ENCODE measurements around the gene NFKBIA.
"Not testable (repeated sequence)": the region's sequence is repeated elsewhere in the genome, so short reads cannot be mapped to it uniquely, and the experiment has no call there.

The NFKBIA gene

DNA sequence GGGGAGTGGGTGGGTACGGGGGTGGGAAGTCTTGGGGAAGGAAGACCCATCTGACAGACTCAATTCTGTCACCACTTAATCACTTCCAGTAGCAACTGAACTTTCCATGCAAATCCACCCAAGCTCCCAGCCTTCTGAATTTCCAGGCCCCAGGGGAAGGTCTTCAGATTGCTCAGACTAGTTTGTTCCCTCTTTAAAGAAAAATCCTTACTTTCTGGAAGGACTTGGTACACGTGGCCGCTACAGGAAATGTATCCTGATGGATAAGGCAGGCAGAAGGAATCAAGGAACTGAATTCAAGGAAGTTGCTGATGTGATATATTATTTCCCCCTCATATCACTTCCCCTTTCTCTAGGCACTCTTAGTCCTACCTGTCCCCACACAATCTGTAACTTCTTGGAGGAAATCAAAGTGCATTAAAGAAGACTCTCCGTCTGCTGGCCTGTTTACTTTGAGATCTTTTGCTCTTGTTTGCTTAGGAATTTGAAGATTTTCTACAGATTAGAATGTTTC is 6.4 kb downstream of the NFKBIA start:
- Histone ChIP-seq H3K36me3 (ENCODE audit: insufficient read depth, low read depth, low read length) (peaks cover 32% of the 10 kb centered on the region), H3K4me3 (ENCODE audit: low read length) (no peak overlapping the region; the same call in 1 of the 2 replicates), H3K27ac (ENCODE audit: low read length) (no peak overlapping the region), H3K9ac (ENCODE audit: low read depth, low read length) (peak overlapping the region; percentile 11; the same call in 1 of the 2 replicates), H3K4me1 (ENCODE audit: insufficient read depth, low read length) (peaks cover 9% of the 10 kb centered on the region), H3K9me3 (ENCODE audit: insufficient read depth, low read depth, low read length) (no peaks in the 10 kb centered on the region), H3K27me3 (ENCODE audit: insufficient read depth, low read length) (no peaks in the 10 kb centered on the region)

DNA sequence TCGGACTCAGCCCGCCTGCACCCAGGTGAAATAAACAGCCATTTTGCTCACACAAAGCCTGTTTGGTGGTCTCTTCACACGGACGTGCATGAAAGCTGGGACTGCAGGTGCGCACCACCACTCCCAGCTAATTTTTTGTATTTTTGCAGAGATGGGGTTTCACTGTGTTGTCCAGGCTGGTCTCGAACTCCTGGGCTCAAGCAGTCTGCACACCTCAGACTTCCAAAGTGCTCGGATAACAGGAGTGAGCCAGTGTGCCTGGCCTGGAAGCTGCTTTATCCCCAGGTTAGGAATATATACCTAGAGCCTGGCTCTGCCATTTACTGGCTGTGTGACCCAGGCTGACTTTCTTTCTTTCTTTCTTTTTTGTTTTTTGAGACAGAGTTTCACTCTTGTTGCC is 7.9 kb downstream of the NFKBIA start:
- not testable (repeated sequence) for H3K9me3 ChIP-seq (ENCODE audit: insufficient read depth, low read depth, low read length); H3K27ac ChIP-seq (ENCODE audit: low read length); H3K27me3 ChIP-seq (ENCODE audit: insufficient read depth, low read length); H3K4me3 ChIP-seq (ENCODE audit: low read length); H3K4me1 ChIP-seq (ENCODE audit: insufficient read depth, low read length); H3K9ac ChIP-seq (ENCODE audit: low read depth, low read length)
- peaks cover 17% of the 10 kb centered on the region for H3K36me3 ChIP-seq (ENCODE audit: insufficient read depth, low read depth, low read length)

DNA sequence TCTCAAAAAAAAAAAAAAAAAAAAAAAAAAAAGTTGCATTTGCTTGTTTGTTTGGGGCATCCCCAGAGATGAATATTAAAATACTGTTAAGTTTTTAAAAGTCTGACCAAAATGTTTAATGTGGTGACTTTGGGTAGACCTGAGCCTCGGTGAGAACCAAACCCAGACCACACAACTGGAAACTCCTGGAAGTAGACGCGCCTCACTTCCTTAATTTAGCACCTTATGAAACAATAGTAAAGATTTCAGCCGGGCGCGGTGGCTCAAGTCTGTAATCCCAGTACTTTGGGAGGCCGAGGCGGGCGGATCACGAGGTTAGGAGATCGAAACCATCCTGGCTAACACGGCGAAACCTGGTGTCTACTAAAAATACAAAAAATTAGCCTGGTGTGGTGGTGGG is 9.3 kb downstream of the NFKBIA start:
- Histone ChIP-seq H3K9me3 (ENCODE audit: insufficient read depth, low read depth, low read length) (no peaks in the 10 kb centered on the region), H3K9ac (ENCODE audit: low read depth, low read length) (no peak overlapping the region), H3K4me3 (ENCODE audit: low read length) (no peak overlapping the region), H3K4me1 (ENCODE audit: insufficient read depth, low read length) (peaks cover 5% of the 10 kb centered on the region), H3K36me3 (ENCODE audit: insufficient read depth, low read depth, low read length) (peaks cover 4% of the 10 kb centered on the region), H3K27ac (ENCODE audit: low read length) (no peak overlapping the region), H3K27me3 (ENCODE audit: insufficient read depth, low read length) (no peaks in the 10 kb centered on the region)

DNA sequence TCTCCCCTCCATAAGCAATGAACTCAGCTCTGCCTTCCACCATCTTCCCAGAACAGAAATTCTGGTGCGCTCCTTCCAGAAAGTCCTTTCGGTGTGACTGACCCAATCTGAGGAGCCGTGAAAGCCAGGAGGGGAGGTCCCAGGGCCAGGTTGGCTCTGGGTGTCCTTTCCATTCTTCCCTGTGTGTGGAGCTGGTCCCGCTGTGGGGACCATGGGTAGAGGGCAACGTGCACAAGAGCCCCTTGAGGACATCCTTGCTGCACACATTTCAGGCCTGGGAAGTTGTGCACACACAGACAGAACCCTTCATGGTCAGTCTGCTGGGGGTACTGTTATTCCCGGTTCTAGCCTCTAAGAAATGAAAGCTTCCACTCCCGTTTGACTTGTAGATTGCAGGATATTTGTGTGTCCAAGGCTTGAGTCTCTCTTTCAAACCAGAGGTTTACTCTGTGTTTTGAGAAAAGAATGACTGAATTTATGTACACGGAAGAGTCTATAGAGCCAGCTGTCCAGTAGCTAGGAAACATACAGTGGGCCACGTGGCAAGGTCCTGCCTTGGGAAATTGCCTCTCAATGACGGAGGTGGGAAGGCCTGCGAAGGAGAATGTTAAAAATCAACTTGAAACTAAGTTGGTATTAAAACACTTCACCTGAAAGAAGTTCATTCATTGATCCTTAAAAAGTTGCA is 10.1 kb downstream of the NFKBIA start:
- Histone ChIP-seq H3K27ac (ENCODE audit: low read length) (no peak overlapping the region), H3K9ac (ENCODE audit: low read depth, low read length) (no peak overlapping the region), H3K9me3 (ENCODE audit: insufficient read depth, low read depth, low read length) (no peaks in the 10 kb centered on the region), H3K27me3 (ENCODE audit: insufficient read depth, low read length) (no peaks in the 10 kb centered on the region), H3K36me3 (ENCODE audit: insufficient read depth, low read depth, low read length) (no peaks in the 10 kb centered on the region), H3K4me1 (ENCODE audit: insufficient read depth, low read length) (peaks cover 5% of the 10 kb centered on the region), H3K4me3 (ENCODE audit: low read length) (no peak overlapping the region)

DNA sequence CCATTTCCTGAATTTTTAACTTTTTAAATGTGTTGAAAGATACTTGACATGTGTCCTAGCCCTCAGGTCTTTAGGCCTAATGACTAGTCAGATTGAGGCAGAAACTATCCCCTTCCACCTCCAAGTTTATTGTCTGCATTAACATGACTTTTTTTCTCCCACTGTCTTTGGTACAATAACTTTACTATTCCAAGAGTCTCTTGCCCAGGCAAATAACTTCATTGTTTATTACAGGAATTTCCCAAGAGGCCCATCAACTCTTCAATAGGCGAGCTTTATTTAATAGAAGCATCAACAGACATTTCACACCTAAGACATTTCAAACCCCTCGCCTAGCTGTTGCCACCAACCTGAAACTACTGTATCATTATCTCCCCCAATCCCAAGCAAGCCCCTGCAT is 10.7 kb downstream of the NFKBIA start:
- H3K27ac ChIP-seq (ENCODE audit: low read length), result no peak overlapping the region

DNA sequence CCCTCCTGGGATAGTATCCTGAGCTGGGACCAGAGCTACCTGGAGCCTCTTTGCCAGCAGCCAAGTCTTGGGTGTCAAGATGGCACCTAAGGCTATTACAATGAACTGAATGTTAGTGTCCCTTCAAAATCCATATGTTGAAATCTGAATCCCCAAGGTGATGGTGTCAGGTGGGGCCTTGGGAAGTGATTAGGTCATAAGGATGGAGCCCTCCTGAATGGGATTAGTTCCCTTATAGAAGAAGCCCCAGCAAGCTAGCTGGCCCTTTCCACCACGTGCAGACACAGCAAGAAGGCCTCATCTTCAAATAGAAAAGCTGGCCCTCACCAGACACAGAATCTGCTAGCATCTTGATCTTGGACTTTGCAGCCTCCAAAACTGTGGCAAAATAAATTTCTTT is 12.4 kb downstream of the NFKBIA start:
- Histone ChIP-seq H3K9ac (ENCODE audit: low read depth, low read length) (no peak overlapping the region), H3K9me3 (ENCODE audit: insufficient read depth, low read depth, low read length) (no peaks in the 10 kb centered on the region), H3K36me3 (ENCODE audit: insufficient read depth, low read depth, low read length) (no peaks in the 10 kb centered on the region), H3K27me3 (ENCODE audit: insufficient read depth, low read length) (no peaks in the 10 kb centered on the region), H3K27ac (ENCODE audit: low read length) (no peak overlapping the region), H3K4me1 (ENCODE audit: insufficient read depth, low read length) (no peaks in the 10 kb centered on the region; the same call in 1 of the 2 replicates), H3K4me3 (ENCODE audit: low read length) (no peak overlapping the region)

More for the DNA sequence above, 10.7 kb downstream of the NFKBIA start:
- Histone ChIP-seq H3K27me3 (ENCODE audit: insufficient read depth, low read length) (no peaks in the 10 kb centered on the region), H3K4me3 (ENCODE audit: low read length) (no peak overlapping the region), H3K9me3 (ENCODE audit: insufficient read depth, low read depth, low read length) (no peaks in the 10 kb centered on the region), H3K9ac (ENCODE audit: low read depth, low read length) (no peak overlapping the region), H3K4me1 (ENCODE audit: insufficient read depth, low read length) (peaks cover 5% of the 10 kb centered on the region), H3K36me3 (ENCODE audit: insufficient read depth, low read depth, low read length) (no peaks in the 10 kb centered on the region)

DNA sequence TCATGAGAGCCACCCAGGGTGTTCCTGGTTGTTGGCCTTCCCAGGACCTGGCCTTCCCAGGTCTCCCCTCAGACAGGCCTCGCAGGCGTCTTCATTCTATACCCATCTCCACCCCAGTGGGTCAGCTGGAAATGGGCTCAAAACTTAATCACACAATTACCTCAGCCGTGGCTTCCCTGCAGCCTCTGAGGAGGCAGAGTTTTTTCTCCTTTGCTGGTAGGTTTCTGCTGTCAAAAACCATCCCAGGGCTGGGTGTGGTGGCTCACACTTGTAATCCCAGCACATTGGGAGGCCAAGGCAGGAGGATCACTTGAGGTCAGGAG is 13.2 kb downstream of the NFKBIA start:
- Histone ChIP-seq H3K27ac (ENCODE audit: low read length) (no peak overlapping the region), H3K9ac (ENCODE audit: low read depth, low read length) (no peak overlapping the region), H3K27me3 (ENCODE audit: insufficient read depth, low read length) (no peaks in the 10 kb centered on the region), H3K4me1 (ENCODE audit: insufficient read depth, low read length) (no peaks in the 10 kb centered on the region), H3K9me3 (ENCODE audit: insufficient read depth, low read depth, low read length) (no peaks in the 10 kb centered on the region), H3K36me3 (ENCODE audit: insufficient read depth, low read depth, low read length) (no peaks in the 10 kb centered on the region), H3K4me3 (ENCODE audit: low read length) (no peak overlapping the region)

DNA sequence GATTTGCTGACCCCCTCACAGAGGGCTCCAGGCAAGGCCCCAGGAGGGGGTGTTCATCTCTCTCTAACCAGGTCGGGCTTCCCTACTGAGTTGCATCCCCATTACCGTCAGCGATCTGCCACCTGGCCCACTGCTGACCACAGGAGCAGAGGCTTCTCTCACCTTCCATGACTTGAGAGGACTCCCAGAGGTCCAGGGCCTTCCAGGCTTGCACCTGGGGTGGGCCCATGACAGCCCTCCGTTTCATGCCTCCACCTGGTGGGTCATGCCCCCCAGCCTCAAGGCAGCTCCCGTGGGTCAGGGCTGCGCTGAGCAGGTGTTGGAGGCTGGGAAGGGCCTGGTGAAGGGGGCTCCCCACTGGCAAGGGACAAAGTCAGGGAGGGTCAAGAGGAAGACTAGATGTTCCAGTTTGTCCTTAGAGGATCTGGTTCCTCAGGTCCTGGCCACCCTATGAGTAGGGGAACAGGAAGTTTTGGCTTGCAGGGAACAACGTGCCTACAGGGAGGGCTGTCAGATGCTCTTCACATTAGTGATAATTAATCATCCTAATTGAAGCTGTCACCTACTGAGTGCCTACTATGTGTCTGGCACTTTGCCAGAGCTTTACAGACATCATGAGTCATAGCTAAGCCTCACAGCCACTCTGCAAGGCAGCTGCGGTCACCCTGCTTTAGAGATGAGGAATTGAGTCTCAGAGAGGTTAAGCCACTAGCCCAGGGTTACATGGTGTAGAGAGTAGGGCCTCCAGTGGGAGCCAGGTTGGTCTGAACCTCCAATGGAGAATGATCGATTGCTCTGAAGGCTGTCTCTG is 13.8 kb downstream of the NFKBIA start:
- Histone ChIP-seq H3K4me1 (ENCODE audit: insufficient read depth, low read length) (no peaks in the 10 kb centered on the region), H3K4me3 (ENCODE audit: low read length) (no peak overlapping the region), H3K36me3 (ENCODE audit: insufficient read depth, low read depth, low read length) (no peaks in the 10 kb centered on the region), H3K9ac (ENCODE audit: low read depth, low read length) (no peak overlapping the region), H3K9me3 (ENCODE audit: insufficient read depth, low read depth, low read length) (no peaks in the 10 kb centered on the region), H3K27me3 (ENCODE audit: insufficient read depth, low read length) (no peaks in the 10 kb centered on the region), H3K27ac (ENCODE audit: low read length) (no peak overlapping the region)

DNA sequence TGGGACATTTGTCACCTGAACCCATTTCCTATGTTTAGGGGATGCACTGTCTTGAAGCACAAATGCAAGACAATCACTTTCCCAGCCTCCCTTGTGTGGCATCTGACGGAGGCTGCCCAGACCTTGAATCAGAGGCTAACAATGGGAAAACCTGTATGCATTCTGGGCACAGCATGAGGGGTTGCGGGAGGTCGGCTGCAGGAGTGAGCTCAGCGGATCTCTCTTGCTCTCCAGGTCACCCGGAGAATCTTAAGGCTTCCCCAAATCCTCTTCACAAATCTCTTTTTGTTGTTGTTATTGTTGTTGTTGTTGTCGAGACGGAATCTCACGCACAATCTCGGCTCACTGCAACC is 15.3 kb downstream of the NFKBIA start:
- Histone ChIP-seq H3K27ac (ENCODE audit: low read length) (no peak overlapping the region), H3K36me3 (ENCODE audit: insufficient read depth, low read depth, low read length) (no peaks in the 10 kb centered on the region), H3K4me1 (ENCODE audit: insufficient read depth, low read length) (no peaks in the 10 kb centered on the region), H3K27me3 (ENCODE audit: insufficient read depth, low read length) (no peaks in the 10 kb centered on the region), H3K9ac (ENCODE audit: low read depth, low read length) (no peak overlapping the region), H3K9me3 (ENCODE audit: insufficient read depth, low read depth, low read length) (no peaks in the 10 kb centered on the region), H3K4me3 (ENCODE audit: low read length) (no peak overlapping the region)

DNA sequence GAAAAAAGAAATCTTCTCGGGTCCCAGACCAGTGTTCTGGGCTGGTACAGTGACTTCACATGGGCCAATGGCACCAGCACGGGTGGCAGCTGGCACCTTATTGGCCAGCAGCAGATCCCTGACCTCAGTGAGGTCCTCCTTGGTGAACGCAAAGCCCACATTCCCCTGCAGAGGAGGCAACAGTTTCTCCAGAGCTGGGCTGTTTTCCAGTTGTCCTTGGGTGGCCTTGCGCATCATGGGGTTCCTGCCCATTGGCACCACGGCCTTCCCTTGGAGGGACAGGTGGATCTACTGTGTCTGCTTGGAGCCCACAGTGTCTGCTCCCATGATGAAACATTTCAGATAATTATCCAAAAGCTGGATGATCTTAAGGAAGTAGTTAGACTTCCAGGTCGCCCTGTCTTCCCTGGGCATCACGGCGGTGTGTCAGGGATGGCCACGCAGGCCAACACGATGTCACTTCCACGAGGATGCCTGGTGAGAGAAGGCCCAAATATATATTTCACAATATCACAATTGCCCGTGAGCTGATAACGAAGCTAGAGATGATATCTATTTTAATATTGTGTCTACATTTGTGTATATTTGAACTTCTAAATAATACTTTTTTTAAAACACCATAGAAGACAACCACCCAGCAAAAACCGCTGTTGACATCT is 15.8 kb downstream of the NFKBIA start:
- H3K27ac ChIP-seq (ENCODE audit: low read length), result no peak overlapping the region

DNA sequence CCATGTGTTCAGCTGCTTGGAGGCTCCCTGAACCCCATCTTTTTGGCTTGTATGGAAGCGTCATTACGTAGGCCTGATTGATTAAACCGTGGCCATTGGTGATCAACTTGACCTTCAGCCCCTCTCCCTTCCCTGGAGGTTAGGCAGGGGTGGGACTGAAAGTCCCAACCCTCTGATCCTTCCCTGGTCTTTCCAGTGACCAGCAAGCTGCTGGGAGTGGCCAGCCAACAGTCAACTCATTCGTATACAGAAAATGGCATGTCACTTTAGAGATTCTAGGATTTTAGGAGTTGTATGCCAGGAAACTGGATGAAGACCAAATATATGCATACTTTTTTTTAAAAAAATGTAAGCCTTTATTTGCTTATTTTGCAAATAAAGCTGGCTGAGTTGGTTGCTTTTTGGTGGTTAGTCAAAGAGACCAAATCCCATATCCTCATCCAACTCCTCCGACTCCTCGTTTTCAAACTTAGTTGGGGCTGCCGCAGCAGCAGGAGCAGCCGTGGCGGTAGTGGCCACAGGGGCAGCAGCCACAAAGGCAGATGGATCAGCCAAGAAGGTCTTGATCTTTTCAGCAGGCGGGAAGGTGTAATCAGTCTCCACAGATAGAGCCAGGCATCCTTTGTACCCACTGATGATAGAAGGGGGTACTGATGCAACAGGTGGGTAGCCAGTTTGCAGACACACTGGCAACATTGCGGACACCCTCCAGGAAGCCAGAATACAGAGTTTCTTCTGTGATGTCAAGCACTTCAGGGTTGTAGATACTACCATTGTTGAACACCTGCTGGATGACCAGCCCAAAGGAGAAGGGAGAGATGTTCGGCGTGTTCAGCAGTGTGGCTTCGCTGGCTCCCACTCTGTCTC is 16.6 kb downstream of the NFKBIA start:
- H3K9ac ChIP-seq (ENCODE audit: low read depth, low read length), result no peak overlapping the region
- no peak overlapping the region for H3K4me3 ChIP-seq (ENCODE audit: low read length)
- no peaks in the 10 kb centered on the region for H3K9me3 ChIP-seq (ENCODE audit: insufficient read depth, low read depth, low read length)
- no peaks in the 10 kb centered on the region for H3K4me1 ChIP-seq (ENCODE audit: insufficient read depth, low read length)
- H3K27ac ChIP-seq (ENCODE audit: low read length), result no peak overlapping the region
- no peaks in the 10 kb centered on the region for H3K36me3 ChIP-seq (ENCODE audit: insufficient read depth, low read depth, low read length)
- no peaks in the 10 kb centered on the region for H3K27me3 ChIP-seq (ENCODE audit: insufficient read depth, low read length)

More for the DNA sequence above, 15.8 kb downstream of the NFKBIA start:
- Histone ChIP-seq H3K4me1 (ENCODE audit: insufficient read depth, low read length) (no peaks in the 10 kb centered on the region), H3K27me3 (ENCODE audit: insufficient read depth, low read length) (no peaks in the 10 kb centered on the region), H3K9me3 (ENCODE audit: insufficient read depth, low read depth, low read length) (no peaks in the 10 kb centered on the region), H3K9ac (ENCODE audit: low read depth, low read length) (no peak overlapping the region), H3K4me3 (ENCODE audit: low read length) (no peak overlapping the region), H3K36me3 (ENCODE audit: insufficient read depth, low read depth, low read length) (no peaks in the 10 kb centered on the region)
